GM23248 (cell line): Measurements from ENCODE around the gene EYA4.

ENCODE experiments used
- EZH2 ChIP-seq: fragments of 200-600 bp; sonication (generic); IDR thresholded peaks from 2 replicates; pipeline ENCODE4 v1.6.1; 2018; ENCODE audit warnings: antibody characterized with exemption, mild to moderate bottlenecking; ENCODE audit not compliant: insufficient read depth, poor library complexity, severe bottlenecking
- EZH2phosphoT487 ChIP-seq: fragments of 200-600 bp; sonication (generic); IDR thresholded peaks from 2 replicates; pipeline ENCODE4 v1.6.1; 2018; ENCODE audit warnings: antibody characterized with exemption, moderate library complexity, mild to moderate bottlenecking, low read depth; ENCODE audit not compliant: insufficient read depth

DNA sequence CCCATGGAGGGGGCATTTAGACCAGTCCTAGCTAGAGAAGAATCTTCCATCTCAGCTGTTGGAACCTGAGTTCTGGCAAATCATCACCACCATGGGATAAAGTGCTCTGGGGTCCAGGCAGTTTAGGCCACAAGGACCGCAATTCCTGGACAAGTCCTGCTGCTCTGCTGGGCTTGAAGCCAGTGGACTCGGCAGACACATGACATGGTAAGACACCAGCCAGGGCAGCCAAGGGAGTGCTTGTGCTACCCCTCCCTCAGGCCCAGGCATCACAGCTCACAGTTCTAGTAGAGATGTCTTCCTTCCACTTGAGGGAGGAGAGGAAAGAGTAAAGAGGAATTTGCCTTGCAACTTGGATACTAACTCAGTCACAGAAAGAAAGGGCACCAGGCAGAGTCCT is 246.0 kb downstream of the EYA4 start:
- TF ChIP-seq EZH2 (no peak), EZH2phosphoT487 (no peak)
